Endothelial cell of umbilical vein (primary cell): ENCODE data around the gene NCKAP5.

ENCODE experiments used
- CTCF ChIP-seq, 2 donors: IDR thresholded peaks; 1 replicate in 1 of 2; 2 replicates in 1 of 2; pipeline ENCODE4 v1.5.1; 2011; ENCODE audit warnings: low read length in 2 of 2, mild to moderate bottlenecking in 2 of 2, moderate library complexity in 2 of 2, control low read depth in 1 of 2, inconsistent platforms in 1 of 2, low read depth in 1 of 2; ENCODE audit not compliant: insufficient read depth in 1 of 2; ENCODE audit errors: extremely low read depth in 1 of 2
- MAX ChIP-seq: IDR thresholded peaks from 2 replicates; pipeline ENCODE4 v1.6.1; 2011; ENCODE audit not compliant: insufficient read depth, insufficient read length
- MYC ChIP-seq: IDR thresholded peaks from one replicate; pipeline ENCODE4 v1.6.1; 2011; ENCODE audit warnings: mild to moderate bottlenecking, low read depth, low read length
- POLR2A ChIP-seq: IDR thresholded peaks from 2 replicates; pipeline ENCODE4 v1.6.1; 2012; ENCODE audit warnings: low read depth, mild to moderate bottlenecking, control low read depth, low read length
- POLR2AphosphoS5 ChIP-seq: IDR thresholded peaks from 2 replicates; pipeline ENCODE4 v1.6.1; 2012; ENCODE audit warnings: low read depth, mild to moderate bottlenecking, control low read depth, low read length, moderate library complexity; ENCODE audit not compliant: insufficient read depth

GRCh38 chr2:133503323-133503722, 64.9 kb downstream of the NCKAP5 start:
- TF ChIP-seq CTCF (IDR thresholded peaks at IDR 0.05; ENCODE audit: extremely low read depth in 1 of 2, insufficient read depth in 1 of 2, low read depth in 1 of 2, low read length in 2 of 2) (no peak), POLR2AphosphoS5 (no peak), POLR2A (no peak), MAX (no peak), MYC (no peak)
